GM10266 (cell line): Measurements from ENCODE around the gene TEX35.

ENCODE experiments used
- DNase-seq: peaks from one replicate; pipeline ENCODE4 v3.0.0; 2012; ENCODE audit errors: extremely low spot score
- CTCF ChIP-seq: IDR thresholded peaks from 2 replicates; pipeline ENCODE4 v1.5.1; 2012; ENCODE audit warnings: mild to moderate bottlenecking, low read depth; ENCODE audit not compliant: control insufficient read depth, insufficient read depth; ENCODE audit errors: missing control alignments

TEX35 gene

GRCh38 chr1:178541379-178541778 is 28.5 kb downstream of the TEX35 start:
- DNase-seq = no peak
- TF ChIP-seq CTCF = no peak

GRCh38 chr1:178541829-178542553 is 29.1 kb downstream of the TEX35 start:
- TF ChIP-seq CTCF = peak; percentile 1
- peak; percentile 76 for DNase-seq

GRCh38 chr1:178542554-178543289 is 29.8 kb downstream of the TEX35 start:
- peak; percentile 86 for DNase-seq
- TF ChIP-seq CTCF = peak; percentile 93

GRCh38 chr1:178543290-178543607 is 30.3 kb downstream of the TEX35 start:
- DNase-seq = peak; percentile 36
- TF ChIP-seq CTCF = no peak

- no peak for DNase-seq
- no peak for TF ChIP-seq CTCF
These were observed 31.6 kb downstream of the TEX35 start for GRCh38 chr1:178544531-178544930.

GRCh38 chr1:178548108-178548507 is 35.2 kb downstream of the TEX35 start:
- no peak for DNase-seq
- no peak for TF ChIP-seq CTCF

- no peak for TF ChIP-seq CTCF
- no peak for DNase-seq
These were observed 38.4 kb downstream of the TEX35 start for GRCh38 chr1:178551307-178551706.
